ENCODE results near the gene P2RX6.

DNA sequence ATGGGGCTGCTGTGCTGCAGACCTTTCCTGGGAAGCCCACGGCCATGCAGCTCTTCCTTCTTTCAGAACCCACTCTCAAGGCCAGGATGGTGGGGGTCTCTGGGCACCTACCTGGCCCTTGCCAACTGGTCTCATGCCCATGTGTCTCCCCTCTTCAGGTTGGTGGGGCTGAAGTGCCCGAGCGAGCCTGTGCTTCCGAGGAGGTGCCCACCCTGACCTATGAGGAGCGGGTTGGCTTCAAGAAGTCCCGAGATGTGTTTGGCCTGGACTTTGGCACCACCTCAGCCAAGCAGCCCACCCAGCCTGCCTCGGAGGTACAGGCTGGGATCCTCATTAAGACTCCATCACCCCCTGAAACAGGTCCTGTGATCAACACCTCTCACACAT lies 22.9 kb upstream of the P2RX6 start:
- TF ChIP-seq BHLHE40 (IDR thresholded peaks at IDR 0.05; ENCODE audit: low read depth, low read length) (no peak), RAD21 (IDR thresholded peaks at IDR 0.05; ENCODE audit: low read length) (no peak), MAZ (IDR thresholded peaks at IDR 0.05; ENCODE audit: borderline replicate concordance, low read depth, low read length) (no peak), RFX5 (IDR thresholded peaks at IDR 0.05; ENCODE audit: low read depth, low read length) (no peak), POLR2A (IDR thresholded peaks at IDR 0.05; ENCODE audit: low read depth, low read length) (no peak), CEBPB (IDR thresholded peaks at IDR 0.05; ENCODE audit: low read depth, low read length) (no peak), MXI1 (IDR thresholded peaks at IDR 0.05; ENCODE audit: borderline replicate concordance, low read depth, low read length) (no peak), FOS (IDR thresholded peaks at IDR 0.05; ENCODE audit: low read depth, low read length) (no peak)
- TF ChIP-seq, protein P1, sequence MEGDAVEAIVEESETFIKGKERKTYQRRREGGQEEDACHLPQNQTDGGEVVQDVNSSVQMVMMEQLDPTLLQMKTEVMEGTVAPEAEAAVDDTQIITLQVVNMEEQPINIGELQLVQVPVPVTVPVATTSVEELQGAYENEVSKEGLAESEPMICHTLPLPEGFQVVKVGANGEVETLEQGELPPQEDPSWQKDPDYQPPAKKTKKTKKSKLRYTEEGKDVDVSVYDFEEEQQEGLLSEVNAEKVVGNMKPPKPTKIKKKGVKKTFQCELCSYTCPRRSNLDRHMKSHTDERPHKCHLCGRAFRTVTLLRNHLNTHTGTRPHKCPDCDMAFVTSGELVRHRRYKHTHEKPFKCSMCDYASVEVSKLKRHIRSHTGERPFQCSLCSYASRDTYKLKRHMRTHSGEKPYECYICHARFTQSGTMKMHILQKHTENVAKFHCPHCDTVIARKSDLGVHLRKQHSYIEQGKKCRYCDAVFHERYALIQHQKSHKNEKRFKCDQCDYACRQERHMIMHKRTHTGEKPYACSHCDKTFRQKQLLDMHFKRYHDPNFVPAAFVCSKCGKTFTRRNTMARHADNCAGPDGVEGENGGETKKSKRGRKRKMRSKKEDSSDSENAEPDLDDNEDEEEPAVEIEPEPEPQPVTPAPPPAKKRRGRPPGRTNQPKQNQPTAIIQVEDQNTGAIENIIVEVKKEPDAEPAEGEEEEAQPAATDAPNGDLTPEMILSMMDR (conservative IDR thresholded peaks at IDR 0.05; ENCODE audit: low read depth, low read length) = no peak
